EH (cell line): ENCODE measurements around the gene TRIM4.
A peak's percentile ranks its signal among the peaks of the same experiment; 100 is the strongest.
"Not testable (repeated sequence)": the region's sequence is repeated elsewhere in the genome, so short reads cannot be mapped to it uniquely, and the experiment has no call there.

ENCODE experiments used
- DNase-seq: peaks from one replicate; pipeline ENCODE4 v3.0.0-alpha.2; 2015; ENCODE audit warnings: low read depth

The TRIM4 gene, protein sequence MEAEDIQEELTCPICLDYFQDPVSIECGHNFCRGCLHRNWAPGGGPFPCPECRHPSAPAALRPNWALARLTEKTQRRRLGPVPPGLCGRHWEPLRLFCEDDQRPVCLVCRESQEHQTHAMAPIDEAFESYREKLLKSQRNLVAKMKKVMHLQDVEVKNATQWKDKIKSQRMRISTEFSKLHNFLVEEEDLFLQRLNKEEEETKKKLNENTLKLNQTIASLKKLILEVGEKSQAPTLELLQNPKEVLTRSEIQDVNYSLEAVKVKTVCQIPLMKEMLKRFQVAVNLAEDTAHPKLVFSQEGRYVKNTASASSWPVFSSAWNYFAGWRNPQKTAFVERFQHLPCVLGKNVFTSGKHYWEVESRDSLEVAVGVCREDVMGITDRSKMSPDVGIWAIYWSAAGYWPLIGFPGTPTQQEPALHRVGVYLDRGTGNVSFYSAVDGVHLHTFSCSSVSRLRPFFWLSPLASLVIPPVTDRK

DNA sequence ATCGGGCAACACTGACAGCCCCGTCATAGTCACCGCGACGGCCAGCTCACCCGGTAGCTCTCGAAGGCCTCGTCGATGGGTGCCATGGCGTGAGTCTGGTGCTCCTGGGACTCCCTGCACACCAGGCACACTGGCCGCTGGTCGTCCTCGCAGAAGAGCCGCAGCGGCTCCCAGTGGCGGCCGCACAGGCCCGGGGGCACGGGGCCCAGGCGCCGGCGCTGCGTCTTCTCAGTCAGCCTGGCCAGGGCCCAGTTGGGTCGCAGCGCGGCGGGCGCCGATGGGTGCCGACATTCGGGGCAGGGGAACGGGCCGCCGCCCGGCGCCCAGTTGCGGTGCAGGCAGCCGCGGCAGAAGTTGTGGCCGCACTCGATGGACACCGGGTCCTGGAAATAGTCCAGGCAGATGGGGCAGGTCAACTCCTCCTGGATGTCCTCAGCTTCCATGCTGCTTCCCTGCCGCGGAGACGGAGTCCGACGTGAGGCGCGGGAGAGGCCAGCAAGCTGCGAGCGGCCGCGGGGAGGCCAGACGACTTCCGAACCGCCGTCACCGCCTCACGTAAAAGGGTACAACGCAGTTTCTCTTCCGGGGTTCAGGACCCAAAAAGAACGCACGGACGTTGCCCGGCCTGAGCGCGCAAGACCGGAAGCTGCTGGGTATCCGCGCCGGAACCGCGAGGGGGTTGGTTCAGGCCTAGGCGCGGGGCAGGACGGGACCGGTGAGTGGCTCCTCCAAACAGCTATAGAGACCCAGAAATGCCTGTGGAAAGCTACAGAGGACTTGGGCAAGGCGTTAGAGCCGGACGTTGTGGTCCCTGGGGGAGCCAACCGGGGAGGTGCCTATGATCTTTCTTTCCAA lies at the start of gene TRIM4:
TSS of gene TRIM4 (minus strand) at position 572 of the 855 bp plus-strand sequence. CDS start at position 443, 129 bp downstream.
- DNase-seq: peak; percentile 94

DNA sequence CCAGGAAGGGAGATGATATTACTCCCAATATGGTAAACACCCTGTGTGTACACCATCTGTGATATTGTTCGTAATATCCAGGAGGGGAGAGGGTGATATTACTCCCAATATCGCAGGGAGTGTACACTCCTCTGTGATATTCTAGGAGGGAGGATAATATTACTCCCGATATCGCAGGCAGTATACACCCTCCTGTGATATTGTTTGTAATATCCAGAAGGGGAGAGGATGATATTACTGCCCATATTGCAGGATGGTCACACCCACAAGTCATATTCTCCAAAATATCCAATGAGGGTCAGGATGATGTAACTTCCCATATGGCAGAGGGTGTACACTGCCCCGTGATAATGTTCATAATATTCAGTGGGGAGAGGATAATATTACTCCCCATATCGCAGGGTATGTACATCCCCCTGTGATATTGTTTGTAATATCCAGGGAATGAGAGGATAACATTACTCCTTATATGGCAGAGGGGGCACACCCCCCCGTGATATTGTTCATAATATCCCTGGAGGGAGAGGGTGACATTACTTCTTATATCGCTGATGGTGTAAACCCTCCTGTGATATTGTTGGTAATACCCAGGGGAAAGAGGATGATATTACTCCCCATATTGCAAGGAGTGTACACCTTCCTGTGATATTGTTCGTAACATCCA lies 39.4 kb upstream of the TRIM4 start:
- no peak for DNase-seq

DNA sequence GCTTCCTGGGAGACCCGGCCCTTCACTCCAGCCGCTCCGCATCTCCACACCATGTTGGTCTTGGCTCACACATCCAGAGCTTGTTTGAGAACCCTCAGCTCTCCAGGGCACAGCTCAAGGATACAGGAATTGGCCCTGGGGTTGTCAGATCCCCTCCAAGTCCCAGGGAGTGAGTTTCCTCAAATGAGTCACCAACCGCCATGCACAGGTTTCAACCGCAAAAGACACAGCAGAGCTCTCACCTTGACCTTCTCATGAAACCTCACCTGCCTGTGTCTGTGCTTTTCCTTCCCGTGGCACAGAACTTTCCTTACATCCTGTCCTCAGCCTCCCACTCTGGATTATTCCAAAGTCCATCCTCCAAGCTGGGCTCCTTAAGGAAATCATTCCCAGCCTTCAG lies 35.9 kb upstream of the TRIM4 start:
- DNase-seq: no peak

GRCh38 chr7:99954643-99955042 lies 35.3 kb upstream of the TRIM4 start:
- DNase-seq: not testable (repeated sequence)

GRCh38 chr7:99953649-99954048 lies 34.3 kb upstream of the TRIM4 start:
- peak; percentile 40 for DNase-seq

DNA sequence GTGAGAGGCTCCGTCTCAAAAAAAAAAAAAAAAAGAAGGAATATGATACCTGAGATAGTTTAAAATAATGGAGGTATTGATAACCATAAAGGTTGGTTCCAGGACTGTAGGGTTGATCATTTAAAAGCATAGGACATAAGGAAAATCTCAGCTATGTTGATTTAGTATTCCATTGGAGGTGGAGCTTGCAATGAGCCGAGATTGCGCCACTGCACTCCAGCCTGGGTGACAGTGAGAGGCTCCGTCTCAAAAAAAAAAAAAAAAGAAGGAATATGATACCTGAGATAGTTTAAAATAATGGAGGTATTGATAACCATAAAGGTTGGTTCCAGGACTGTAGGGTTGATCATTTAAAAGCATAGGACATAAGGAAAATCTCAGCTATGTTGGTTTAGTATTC lies 33.3 kb upstream of the TRIM4 start:
- not testable (repeated sequence) for DNase-seq

DNA sequence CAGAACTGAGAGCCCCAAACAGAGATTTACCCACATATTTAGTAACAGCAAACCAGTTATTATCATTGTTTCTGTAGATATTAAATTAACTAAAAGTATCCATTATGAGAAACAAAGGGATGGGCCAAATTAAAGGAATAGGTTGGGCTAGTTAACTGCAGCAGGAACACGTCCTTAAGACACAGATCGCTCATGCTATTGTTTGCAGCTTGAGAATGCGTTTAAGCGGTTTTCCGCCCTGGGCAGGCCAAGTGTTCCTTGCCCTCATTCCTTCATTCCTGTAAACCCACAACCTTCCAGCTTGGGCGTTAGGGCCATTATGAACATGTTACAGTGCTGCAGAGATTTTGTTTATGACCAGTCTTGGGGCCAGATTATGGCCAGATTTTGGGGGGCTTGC lies 31.5 kb upstream of the TRIM4 start:
- not testable (repeated sequence) for DNase-seq

DNA sequence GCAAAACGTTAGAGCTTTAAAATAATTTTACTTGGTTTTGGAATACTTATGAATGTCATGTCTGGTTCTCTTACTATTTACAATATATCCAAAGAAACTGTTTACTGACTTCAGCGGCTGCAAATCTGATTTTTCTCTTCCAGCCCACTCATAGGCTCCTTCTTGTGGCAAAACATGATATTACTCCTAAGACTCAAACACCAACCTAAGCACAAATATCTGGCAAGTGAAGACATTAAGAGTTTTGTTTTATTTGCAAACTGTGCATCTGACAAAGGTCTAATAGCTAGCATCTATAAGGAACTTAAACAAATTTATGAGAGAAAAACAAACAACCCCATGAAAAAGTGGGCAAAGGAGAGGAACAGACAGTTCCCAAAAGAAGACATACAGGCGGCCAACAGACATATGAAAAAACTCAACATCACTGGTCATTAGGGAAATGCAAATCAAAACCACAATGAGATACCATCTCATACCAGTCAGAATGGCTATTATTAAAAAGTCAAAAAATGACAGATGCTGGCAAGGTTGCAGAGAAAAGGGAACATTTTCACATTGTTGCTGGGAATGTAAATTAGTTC lies 30.4 kb upstream of the TRIM4 start:
- peak; percentile 18 for DNase-seq

- no peak for DNase-seq
Observed at GRCh38 chr7:99947608-99948007, 28.3 kb upstream of the TRIM4 start.

DNA sequence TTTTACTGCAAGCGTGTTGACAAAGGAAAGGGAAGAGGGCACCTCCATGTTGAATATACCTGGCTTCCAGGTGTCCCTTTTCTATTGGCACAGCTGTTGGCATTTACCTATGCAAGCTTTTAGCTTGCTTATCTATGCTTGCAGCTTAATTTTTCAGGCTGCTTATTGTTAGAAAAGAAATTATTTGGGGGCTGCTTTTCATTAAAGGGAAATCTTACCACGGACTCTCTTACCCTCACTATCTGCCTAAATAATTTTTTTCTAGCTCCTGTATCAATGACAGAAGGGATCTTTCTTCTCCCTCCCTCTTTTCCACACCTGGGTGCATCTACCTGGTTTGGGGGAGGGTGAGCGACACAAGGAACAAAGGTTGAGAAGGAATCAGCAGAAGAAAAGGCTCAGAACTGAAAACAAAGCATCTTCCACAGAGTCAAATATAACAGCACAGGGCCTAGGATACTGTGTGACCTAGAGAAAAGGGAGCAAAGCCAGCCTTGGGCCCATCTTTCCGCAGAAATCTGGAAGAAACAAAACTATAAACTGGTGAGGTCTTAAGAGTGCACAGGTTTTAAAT lies 25.3 kb upstream of the TRIM4 start:
- no peak for DNase-seq

- no peak for DNase-seq
Observed at GRCh38 chr7:99943641-99944496, 24.5 kb upstream of the TRIM4 start.

GRCh38 chr7:99938296-99938695 lies 19.0 kb upstream of the TRIM4 start:
- DNase-seq: no peak

DNA sequence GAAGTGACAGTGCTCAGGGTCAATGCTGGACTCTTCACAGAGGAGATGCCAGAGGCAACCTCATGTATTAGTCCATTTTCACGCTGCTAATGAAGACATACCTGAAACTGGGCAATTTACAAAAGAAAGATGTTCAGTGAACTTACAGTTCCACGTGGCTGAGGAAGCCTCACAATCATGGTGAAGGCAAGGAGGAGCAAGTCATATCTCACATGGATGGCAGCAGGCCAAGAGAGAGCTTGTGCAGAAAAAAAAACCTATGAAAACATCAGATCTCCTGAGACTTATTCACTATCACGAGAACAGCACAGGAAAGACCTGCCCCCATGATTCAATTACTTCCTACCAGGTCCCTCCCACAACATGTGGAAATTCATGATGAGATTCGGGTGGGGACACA lies 15.7 kb upstream of the TRIM4 start:
- peak; percentile 28 for DNase-seq

DNA sequence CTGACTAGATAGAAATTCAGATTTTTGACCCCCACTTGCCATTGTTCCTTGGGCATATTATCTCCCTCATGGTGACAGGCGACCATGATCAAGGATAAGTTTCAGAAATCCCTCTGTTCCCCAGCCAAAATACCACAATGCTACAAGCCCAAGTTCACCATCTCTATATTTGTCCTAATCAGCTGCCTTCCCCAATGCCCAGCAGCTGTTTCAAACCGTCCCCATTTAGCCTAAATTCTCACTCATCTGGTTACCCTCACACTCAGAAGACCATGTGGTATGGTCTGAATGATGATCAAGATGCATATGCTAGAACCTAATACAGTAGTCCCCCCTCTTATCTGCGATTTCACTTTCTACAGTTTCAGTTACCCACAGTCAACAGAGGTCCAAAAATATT lies 11.0 kb upstream of the TRIM4 start:
- no peak for DNase-seq

- DNase-seq: no peak
Observed at GRCh38 chr7:99929730-99930053, 10.4 kb upstream of the TRIM4 start.

DNA sequence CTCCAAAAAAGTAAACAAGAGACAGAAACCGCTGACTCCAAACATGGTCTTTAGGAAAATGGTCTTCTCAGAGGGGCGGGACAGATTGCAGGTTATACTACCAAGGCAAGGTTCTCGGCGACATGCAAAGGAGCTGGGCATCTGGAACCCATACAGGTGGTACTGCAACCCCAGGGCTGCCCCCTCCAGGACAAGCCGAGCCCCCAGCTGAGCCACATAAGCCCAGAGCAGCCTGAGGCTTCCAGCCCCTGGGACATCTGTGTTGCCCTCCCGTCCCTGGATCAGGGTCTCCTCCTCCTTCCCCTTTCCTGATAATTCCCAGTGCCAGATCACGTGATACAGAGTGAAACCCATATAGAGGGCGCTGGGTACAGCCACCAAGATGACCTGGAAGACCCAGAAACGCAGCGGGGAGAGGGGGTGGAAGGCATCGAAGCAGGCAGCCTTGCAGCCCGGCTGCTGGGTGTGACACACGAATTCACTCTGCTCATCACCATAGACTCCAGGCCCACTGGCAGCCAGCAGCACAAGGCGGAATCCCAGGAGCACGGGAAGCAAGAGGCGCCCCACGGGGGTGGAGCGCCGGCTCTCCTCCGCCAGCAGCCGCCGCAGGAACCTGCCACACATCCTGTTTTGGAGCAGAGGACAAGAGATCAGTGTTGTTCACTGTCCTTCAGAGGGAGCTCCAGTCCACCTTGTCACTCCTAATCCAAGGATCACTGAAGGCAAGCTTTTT lies 9.8 kb upstream of the TRIM4 start, which contains the start of gene GJC3:
TSS of gene GJC3 (minus strand) at position 627 of the 736 bp plus-strand sequence. CDS start at position 627, 0 bp downstream.
- DNase-seq: peak; percentile 71

GRCh38 chr7:99928188-99928587 lies 8.9 kb upstream of the TRIM4 start:
- DNase-seq: no peak

- DNase-seq: no peak
Observed at GRCh38 chr7:99927536-99927935, 8.2 kb upstream of the TRIM4 start.

- no peak for DNase-seq
Observed at GRCh38 chr7:99926321-99926720, 7.0 kb upstream of the TRIM4 start.

GRCh38 chr7:99923200-99923599 lies 3.9 kb upstream of the TRIM4 start:
- DNase-seq: no peak
